Measurements from ENCODE around the gene REX1BD.

DNA sequence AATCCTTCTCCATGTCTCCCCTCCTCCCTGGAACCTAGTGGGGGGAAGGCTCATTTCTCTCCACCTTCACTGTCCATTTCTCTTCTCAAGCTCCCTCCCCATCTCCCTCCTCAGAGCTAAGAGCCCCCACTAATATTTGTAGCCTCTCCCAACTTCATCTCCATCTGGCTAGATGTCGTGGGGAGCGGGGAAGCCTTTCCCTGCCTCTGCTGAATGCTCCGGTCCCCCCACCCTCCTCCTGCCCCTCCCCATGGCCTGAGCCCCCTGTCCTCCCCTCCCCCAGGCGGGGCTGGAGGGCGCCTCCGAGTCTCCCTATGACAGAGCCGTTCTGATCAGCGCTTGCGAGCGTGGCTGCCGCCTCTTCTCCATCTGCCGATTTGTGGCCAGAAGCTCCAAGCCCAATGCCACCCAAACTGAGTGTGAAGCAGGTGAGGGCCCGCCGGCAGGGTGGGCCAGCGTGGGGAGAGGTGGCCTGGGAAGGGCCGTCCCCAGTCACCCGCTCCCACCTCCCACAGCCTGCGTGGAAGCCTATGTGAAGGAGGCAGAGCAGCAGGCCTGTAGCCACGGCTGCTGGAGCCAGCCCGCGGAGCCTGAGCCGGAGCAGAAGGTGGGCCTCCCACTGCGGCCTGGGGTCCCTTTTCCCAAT is 25.1 kb downstream of the REX1BD start:
- no peak for TF ChIP-seq POLR2A (IDR thresholded peaks at IDR 0.05)
- TF ChIP-seq, protein P1, sequence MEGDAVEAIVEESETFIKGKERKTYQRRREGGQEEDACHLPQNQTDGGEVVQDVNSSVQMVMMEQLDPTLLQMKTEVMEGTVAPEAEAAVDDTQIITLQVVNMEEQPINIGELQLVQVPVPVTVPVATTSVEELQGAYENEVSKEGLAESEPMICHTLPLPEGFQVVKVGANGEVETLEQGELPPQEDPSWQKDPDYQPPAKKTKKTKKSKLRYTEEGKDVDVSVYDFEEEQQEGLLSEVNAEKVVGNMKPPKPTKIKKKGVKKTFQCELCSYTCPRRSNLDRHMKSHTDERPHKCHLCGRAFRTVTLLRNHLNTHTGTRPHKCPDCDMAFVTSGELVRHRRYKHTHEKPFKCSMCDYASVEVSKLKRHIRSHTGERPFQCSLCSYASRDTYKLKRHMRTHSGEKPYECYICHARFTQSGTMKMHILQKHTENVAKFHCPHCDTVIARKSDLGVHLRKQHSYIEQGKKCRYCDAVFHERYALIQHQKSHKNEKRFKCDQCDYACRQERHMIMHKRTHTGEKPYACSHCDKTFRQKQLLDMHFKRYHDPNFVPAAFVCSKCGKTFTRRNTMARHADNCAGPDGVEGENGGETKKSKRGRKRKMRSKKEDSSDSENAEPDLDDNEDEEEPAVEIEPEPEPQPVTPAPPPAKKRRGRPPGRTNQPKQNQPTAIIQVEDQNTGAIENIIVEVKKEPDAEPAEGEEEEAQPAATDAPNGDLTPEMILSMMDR (IDR thresholded peaks at IDR 0.05): no peak
- TF ChIP-seq POLR2AphosphoS5 (IDR thresholded peaks at IDR 0.05): no peak

Data from prostate gland (tissue), 2 donors.